Measurements from ENCODE around the gene UROC1. TPM values are rescaled to one million over a fixed set of nuclear protein-coding genes. Genes with fewer than 3 reads are reported as not detected.

Gene UROC1
- total and polyA plus RNA-seq, 9 of the 15 experiments (the other 6 are each of a cell fraction or from before 2014, with no cell fraction given): not detected

DNA sequence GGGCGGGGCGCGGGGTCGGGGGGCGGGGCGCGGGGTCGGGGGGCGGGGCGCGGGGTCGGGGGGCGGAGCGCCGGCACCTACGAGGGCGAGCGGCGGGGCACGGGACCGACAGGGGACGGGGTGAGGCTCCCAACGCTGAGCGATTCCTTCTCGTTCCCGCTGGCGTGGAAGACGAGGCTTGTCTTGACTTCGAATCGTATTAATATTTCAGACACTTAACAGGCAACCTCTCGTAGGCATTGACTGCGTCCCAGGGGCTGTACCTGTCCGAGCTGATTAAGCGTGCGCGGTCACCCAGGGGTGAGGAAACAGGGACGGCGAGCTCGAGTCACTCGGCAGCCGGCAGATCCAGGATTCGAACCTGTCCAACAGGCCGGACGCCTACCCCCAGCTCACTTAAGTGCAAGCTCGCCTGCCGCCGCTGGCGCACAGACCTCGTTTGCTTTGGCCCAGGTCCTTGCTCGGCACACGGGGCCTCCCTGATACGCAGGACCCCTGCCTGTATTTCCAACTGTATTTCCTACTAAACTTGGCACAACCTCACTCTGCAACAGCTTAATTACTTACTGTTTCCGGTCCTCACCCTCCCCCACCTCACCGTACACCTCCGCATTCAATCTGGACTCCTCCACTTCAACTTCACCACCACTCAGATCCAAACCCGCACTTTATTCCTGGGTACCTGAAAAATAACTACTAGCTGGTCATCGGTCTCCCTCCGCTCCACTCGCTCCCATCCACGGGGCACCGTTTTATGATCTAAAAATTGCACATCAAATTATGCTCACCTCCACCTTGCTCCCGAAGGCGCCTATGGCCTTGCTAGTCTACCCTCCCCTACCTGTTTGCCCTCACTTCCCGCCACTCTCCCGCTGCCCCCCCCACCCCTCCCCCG, 41.2 kb downstream of the UROC1 start (continued):
- TF ChIP-seq, protein P1, sequence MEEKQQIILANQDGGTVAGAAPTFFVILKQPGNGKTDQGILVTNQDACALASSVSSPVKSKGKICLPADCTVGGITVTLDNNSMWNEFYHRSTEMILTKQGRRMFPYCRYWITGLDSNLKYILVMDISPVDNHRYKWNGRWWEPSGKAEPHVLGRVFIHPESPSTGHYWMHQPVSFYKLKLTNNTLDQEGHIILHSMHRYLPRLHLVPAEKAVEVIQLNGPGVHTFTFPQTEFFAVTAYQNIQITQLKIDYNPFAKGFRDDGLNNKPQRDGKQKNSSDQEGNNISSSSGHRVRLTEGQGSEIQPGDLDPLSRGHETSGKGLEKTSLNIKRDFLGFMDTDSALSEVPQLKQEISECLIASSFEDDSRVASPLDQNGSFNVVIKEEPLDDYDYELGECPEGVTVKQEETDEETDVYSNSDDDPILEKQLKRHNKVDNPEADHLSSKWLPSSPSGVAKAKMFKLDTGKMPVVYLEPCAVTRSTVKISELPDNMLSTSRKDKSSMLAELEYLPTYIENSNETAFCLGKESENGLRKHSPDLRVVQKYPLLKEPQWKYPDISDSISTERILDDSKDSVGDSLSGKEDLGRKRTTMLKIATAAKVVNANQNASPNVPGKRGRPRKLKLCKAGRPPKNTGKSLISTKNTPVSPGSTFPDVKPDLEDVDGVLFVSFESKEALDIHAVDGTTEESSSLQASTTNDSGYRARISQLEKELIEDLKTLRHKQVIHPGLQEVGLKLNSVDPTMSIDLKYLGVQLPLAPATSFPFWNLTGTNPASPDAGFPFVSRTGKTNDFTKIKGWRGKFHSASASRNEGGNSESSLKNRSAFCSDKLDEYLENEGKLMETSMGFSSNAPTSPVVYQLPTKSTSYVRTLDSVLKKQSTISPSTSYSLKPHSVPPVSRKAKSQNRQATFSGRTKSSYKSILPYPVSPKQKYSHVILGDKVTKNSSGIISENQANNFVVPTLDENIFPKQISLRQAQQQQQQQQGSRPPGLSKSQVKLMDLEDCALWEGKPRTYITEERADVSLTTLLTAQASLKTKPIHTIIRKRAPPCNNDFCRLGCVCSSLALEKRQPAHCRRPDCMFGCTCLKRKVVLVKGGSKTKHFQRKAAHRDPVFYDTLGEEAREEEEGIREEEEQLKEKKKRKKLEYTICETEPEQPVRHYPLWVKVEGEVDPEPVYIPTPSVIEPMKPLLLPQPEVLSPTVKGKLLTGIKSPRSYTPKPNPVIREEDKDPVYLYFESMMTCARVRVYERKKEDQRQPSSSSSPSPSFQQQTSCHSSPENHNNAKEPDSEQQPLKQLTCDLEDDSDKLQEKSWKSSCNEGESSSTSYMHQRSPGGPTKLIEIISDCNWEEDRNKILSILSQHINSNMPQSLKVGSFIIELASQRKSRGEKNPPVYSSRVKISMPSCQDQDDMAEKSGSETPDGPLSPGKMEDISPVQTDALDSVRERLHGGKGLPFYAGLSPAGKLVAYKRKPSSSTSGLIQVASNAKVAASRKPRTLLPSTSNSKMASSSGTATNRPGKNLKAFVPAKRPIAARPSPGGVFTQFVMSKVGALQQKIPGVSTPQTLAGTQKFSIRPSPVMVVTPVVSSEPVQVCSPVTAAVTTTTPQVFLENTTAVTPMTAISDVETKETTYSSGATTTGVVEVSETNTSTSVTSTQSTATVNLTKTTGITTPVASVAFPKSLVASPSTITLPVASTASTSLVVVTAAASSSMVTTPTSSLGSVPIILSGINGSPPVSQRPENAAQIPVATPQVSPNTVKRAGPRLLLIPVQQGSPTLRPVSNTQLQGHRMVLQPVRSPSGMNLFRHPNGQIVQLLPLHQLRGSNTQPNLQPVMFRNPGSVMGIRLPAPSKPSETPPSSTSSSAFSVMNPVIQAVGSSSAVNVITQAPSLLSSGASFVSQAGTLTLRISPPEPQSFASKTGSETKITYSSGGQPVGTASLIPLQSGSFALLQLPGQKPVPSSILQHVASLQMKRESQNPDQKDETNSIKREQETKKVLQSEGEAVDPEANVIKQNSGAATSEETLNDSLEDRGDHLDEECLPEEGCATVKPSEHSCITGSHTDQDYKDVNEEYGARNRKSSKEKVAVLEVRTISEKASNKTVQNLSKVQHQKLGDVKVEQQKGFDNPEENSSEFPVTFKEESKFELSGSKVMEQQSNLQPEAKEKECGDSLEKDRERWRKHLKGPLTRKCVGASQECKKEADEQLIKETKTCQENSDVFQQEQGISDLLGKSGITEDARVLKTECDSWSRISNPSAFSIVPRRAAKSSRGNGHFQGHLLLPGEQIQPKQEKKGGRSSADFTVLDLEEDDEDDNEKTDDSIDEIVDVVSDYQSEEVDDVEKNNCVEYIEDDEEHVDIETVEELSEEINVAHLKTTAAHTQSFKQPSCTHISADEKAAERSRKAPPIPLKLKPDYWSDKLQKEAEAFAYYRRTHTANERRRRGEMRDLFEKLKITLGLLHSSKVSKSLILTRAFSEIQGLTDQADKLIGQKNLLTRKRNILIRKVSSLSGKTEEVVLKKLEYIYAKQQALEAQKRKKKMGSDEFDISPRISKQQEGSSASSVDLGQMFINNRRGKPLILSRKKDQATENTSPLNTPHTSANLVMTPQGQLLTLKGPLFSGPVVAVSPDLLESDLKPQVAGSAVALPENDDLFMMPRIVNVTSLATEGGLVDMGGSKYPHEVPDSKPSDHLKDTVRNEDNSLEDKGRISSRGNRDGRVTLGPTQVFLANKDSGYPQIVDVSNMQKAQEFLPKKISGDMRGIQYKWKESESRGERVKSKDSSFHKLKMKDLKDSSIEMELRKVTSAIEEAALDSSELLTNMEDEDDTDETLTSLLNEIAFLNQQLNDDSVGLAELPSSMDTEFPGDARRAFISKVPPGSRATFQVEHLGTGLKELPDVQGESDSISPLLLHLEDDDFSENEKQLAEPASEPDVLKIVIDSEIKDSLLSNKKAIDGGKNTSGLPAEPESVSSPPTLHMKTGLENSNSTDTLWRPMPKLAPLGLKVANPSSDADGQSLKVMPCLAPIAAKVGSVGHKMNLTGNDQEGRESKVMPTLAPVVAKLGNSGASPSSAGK (IDR thresholded peaks at IDR 0.05): peak; percentile 36
- TF ChIP-seq DPF2 (IDR thresholded peaks at IDR 0.05) (no peak), SIRT6 (IDR thresholded peaks at IDR 0.05; ENCODE audit: low read depth, low read length) (no peak), PHF8 (IDR thresholded peaks at IDR 0.05; ENCODE audit: borderline replicate concordance, low read length) (peak; percentile 59; the same call in 1 of the 2 replicates), BHLHE40 (IDR thresholded peaks at IDR 0.05; ENCODE audit: low read length) (peak; percentile 80), TGIF2 (CRISPR knock-in tag; IDR thresholded peaks at IDR 0.05) (no peak), SMARCE1 (IDR thresholded peaks at IDR 0.05) (peak; percentile 45; the same call in 1 of the 2 replicates), BMI1 (IDR thresholded peaks at IDR 0.05; ENCODE audit: low read length) (no peak), EGR1 (conservative IDR thresholded peaks at IDR 0.05) (0 out of 2 replicates have a peak, but pooled peaks have one; percentile 17), TAF1 (IDR thresholded peaks at IDR 0.05; ENCODE audit: control insufficient read depth, extremely low read depth, insufficient read depth, low read length, severe bottlenecking) (peak; percentile 13), L3MBTL2 (IDR thresholded peaks at IDR 0.05) (peak; percentile 48; the same call in 1 of the 2 replicates), GATA2 (CRISPR knock-in tag; IDR thresholded peaks at IDR 0.05) (no peak)
- TF ChIP-seq, protein P2, sequence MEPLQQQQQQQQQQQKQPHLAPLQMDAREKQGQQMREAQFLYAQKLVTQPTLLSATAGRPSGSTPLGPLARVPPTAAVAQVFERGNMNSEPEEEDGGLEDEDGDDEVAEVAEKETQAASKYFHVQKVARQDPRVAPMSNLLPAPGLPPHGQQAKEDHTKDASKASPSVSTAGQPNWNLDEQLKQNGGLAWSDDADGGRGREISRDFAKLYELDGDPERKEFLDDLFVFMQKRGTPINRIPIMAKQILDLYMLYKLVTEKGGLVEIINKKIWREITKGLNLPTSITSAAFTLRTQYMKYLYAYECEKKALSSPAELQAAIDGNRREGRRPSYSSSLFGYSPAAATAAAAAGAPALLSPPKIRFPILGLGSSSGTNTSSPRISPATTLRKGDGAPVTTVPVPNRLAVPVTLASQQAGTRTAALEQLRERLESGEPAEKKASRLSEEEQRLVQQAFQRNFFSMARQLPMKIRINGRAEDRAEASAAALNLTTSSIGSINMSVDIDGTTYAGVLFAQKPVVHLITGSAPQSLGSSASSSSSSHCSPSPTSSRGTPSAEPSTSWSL (CRISPR knock-in tag; IDR thresholded peaks at IDR 0.05; ENCODE audit: borderline replicate concordance): no peak
